Measurements from ENCODE around the gene ADAM12.

- TF ChIP-seq EZH2 (IDR thresholded peaks at IDR 0.05) (no peak), POLR2AphosphoS5 (IDR thresholded peaks at IDR 0.05; ENCODE audit: borderline replicate concordance, low read depth, low read length) (no peak), FOXP2 (optimal IDR thresholded peaks at IDR 0.05; ENCODE audit: control extremely low read depth, extremely low read length, insufficient read depth) (no peak)
These were observed 232.7 kb downstream of the ADAM12 start for GRCh38 chr10:126155528-126155927.

Measured in SK-N-MC (cell line).